Caco-2 (cell line): Measurements from ENCODE around the gene TMEM258. TPM values are rescaled to one million over a fixed set of nuclear protein-coding genes. Genes with fewer than 3 reads are reported as not detected.

ENCODE experiments used
- BruUV-seq: library from RNA; stranded (reverse); fragments of 400-500 nt; replicated peaks from 2 replicates; lab custom pipeline; 2021; lab: Mats Ljungman, UMichigan
- CTCF ChIA-PET: fragments of 300-600 bp; sonication (Branson Sonifier 250); formaldehyde crosslinking; loops from one replicate; lab custom pipeline; 2022; ENCODE audit warnings: antibody characterized with exemption; lab: Charles Lee
- POLR2A ChIA-PET: fragments of 300-600 bp; sonication (Branson Sonifier 250); formaldehyde crosslinking; loops from one replicate; lab custom pipeline; 2022; ENCODE audit warnings: antibody characterized with exemption; lab: Charles Lee
- DNase-seq, 2 experiments: peaks; one replicate each; pipeline versions ENCODE4 v3.0.0 to v3.0.0-alpha.2; 2020 to 2022
- H3K27me3 ChIP-seq: replicated peaks from 2 replicates; pipeline ENCODE4 v1.6.0; 2011; ENCODE audit warnings: low read length; ENCODE audit not compliant: control insufficient read depth, insufficient read depth
- H3K36me3 ChIP-seq: 2 replicates; pipeline ENCODE4 v1.5.1; 2011; ENCODE audit warnings: low read length; ENCODE audit not compliant: control insufficient read depth, insufficient read depth
- H3K4me1 ChIP-seq: fragments of 250-450 bp; sonication (Bioruptor Pico); 2 replicates; pipeline ENCODE4 v1.5.1; 2020; ENCODE audit warnings: mild to moderate bottlenecking
- H3K4me3 ChIP-seq: 2 replicates; pipeline ENCODE4 v1.5.1; 2011; ENCODE audit warnings: low read depth, mild to moderate bottlenecking, control low read depth, low read length
- H3K9me3 ChIP-seq: fragments of 250-450 bp; sonication (Bioruptor Pico); 2 replicates; pipeline ENCODE4 v1.5.1; 2020; ENCODE audit warnings: mild to moderate bottlenecking, moderate library complexity
- H3K27ac Mint-ChIP-seq: one replicate; pipeline ENCODE4 v1.8.0; 2022; ENCODE audit warnings: mixed read lengths; ENCODE audit not compliant: unreplicated experiment
- H3K27me3 Mint-ChIP-seq: one replicate; pipeline ENCODE4 v1.8.0; 2022; ENCODE audit warnings: mixed read lengths; ENCODE audit not compliant: insufficient read depth, unreplicated experiment
- H3K36me3 Mint-ChIP-seq: one replicate; pipeline ENCODE4 v1.8.0; 2022; ENCODE audit warnings: mild to moderate bottlenecking, mixed read lengths; ENCODE audit not compliant: insufficient read depth, unreplicated experiment
- H3K4me1 Mint-ChIP-seq: one replicate; pipeline ENCODE4 v1.8.0; 2022; ENCODE audit warnings: low read depth, mixed read lengths; ENCODE audit not compliant: unreplicated experiment
- H3K4me3 Mint-ChIP-seq: one replicate; pipeline ENCODE4 v1.8.0; 2022; ENCODE audit warnings: mild to moderate bottlenecking, moderate library complexity, mixed read lengths; ENCODE audit not compliant: unreplicated experiment
- H3K9me3 Mint-ChIP-seq: one replicate; pipeline ENCODE4 v1.8.0; 2022; ENCODE audit warnings: mixed read lengths; ENCODE audit not compliant: unreplicated experiment
- intact Hi-C: fragments of 100-400 bp; cut with micrococcal nuclease; formaldehyde crosslinking; loops from one replicate; pipeline ENCODE4 v1.10.0; 2022; ENCODE audit not compliant: unreplicated experiment
- total RNA-seq: library from RNA; stranded (reverse); gene quantifications from 2 replicates; pipeline ENCODE4 v1.2.3, GENCODE V29; 2022
- TF ChIP-seq, protein P1 (sequence below), 2 experiments: fragments of 200-600 bp in 1 of 2; IDR thresholded peaks; 1 replicate in 1 of 2; 2 replicates in 1 of 2; pipeline versions ENCODE4 v1.5.1 to v1.8.0; 2011 to 2022; ENCODE audit warnings: antibody characterized with exemption in 1 of 2, control low read depth in 1 of 2, inconsistent platforms in 1 of 2, low read depth in 1 of 2, low read length in 1 of 2, mild to moderate bottlenecking in 1 of 2, moderate library complexity in 1 of 2; ENCODE audit not compliant: insufficient read depth in 1 of 2, severe bottlenecking in 1 of 2, unreplicated experiment in 1 of 2

Gene TMEM258
- total RNA-seq, 1 experiment from 2014 or later = 197 TPM

DNA sequence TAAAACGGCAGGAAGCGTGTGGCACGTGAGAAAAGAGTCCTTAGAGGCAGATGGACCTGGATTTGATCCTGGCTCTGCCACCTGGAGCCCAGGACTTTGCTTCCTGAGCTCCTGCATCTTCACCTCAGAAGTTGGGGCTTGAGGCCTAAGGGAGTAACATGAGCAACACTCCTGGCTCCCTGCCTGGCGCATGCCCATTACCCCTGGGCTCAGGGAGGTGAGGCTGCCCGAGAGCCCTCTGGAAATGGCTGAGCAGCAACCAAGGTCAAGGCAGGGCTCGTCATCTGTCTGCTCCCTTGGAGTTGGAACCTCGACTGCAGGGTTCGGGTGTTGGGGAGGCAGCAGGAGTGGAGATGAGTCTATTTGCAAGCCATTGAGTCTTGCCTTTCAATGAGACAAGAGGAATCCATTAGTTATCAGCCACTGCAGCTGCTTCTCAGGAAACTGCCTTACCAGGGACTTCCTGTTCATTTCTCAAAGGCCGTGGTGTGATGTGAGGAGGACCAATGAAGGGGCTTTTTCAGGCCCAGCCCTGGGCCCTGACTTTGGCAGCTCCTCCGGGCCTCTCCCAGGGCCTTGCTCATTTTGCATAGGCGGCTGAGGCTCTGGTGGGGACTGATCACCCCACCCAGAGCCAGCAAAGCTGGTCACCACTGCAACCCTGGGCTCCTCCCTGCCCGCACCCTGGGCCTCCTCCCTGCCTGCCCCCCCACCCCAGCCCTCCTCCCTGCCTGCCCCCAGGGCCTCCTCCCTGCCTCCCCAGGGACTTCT lies 42.1 kb upstream of the TMEM258 start:
- CTCF ChIA-PET = interaction anchor here (1.2 kb wide), 1 partner anchor 20 kb away, joined by 4 read pairs; no protein-coding TSS in a partner anchor
- peaks cover 5% of the 10 kb centered on the region for H3K36me3 Mint-ChIP-seq

GRCh38 chr11:61833926-61834277 lies 41.5 kb upstream of the TMEM258 start:
- Histone ChIP-seq H3K9me3 (no peaks in the 10 kb centered on the region), H3K36me3 (no peaks in the 10 kb centered on the region), H3K4me1 (0 out of 2 replicates have a peak, but pooled peaks cover 14% of the 10 kb centered on the region), H3K4me3 (no peak overlapping the region), H3K27me3 (no peaks in the 10 kb centered on the region)
- H3K36me3 Mint-ChIP-seq = peaks cover under 1% of the 10 kb centered on the region
- intact Hi-C loops = no loop called here
- no peak overlapping the region for H3K27ac Mint-ChIP-seq
- no TSS peak for BruUV-seq
- H3K9me3 Mint-ChIP-seq = no peaks in the 10 kb centered on the region
- no peak for DNase-seq
- TF ChIP-seq, protein P1, sequence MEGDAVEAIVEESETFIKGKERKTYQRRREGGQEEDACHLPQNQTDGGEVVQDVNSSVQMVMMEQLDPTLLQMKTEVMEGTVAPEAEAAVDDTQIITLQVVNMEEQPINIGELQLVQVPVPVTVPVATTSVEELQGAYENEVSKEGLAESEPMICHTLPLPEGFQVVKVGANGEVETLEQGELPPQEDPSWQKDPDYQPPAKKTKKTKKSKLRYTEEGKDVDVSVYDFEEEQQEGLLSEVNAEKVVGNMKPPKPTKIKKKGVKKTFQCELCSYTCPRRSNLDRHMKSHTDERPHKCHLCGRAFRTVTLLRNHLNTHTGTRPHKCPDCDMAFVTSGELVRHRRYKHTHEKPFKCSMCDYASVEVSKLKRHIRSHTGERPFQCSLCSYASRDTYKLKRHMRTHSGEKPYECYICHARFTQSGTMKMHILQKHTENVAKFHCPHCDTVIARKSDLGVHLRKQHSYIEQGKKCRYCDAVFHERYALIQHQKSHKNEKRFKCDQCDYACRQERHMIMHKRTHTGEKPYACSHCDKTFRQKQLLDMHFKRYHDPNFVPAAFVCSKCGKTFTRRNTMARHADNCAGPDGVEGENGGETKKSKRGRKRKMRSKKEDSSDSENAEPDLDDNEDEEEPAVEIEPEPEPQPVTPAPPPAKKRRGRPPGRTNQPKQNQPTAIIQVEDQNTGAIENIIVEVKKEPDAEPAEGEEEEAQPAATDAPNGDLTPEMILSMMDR (IDR thresholded peaks at IDR 0.05; ENCODE audit: insufficient read depth in 1 of 2, low read depth in 1 of 2, low read length in 1 of 2, severe bottlenecking in 1 of 2, unreplicated experiment in 1 of 2) = no peak
- ChIA-PET POLR2A (no interaction called here), CTCF (interaction anchor here (1.2 kb wide), 1 partner anchor 19 kb away, joined by 4 read pairs; no protein-coding TSS in a partner anchor)
- H3K4me3 Mint-ChIP-seq = no peak overlapping the region
- peaks cover 8% of the 10 kb centered on the region for H3K4me1 Mint-ChIP-seq
- no peaks in the 10 kb centered on the region for H3K27me3 Mint-ChIP-seq

More for the DNA sequence above, 42.1 kb upstream of the TMEM258 start:
- H3K4me3 Mint-ChIP-seq = no peak overlapping the region
- no peaks in the 10 kb centered on the region for H3K27me3 Mint-ChIP-seq
- Histone ChIP-seq H3K4me1 (0 out of 2 replicates have a peak, but pooled peaks cover 9% of the 10 kb centered on the region), H3K27me3 (no peaks in the 10 kb centered on the region), H3K4me3 (no peak overlapping the region), H3K9me3 (no peaks in the 10 kb centered on the region), H3K36me3 (no peaks in the 10 kb centered on the region)
- DNase-seq = no peak
- POLR2A ChIA-PET = no interaction called here
- no TSS peak for BruUV-seq
- peaks cover 8% of the 10 kb centered on the region for H3K4me1 Mint-ChIP-seq
- TF ChIP-seq, protein P1 (IDR thresholded peaks at IDR 0.05; ENCODE audit: insufficient read depth in 1 of 2, low read depth in 1 of 2, low read length in 1 of 2, severe bottlenecking in 1 of 2, unreplicated experiment in 1 of 2) = no peak
- intact Hi-C loops = no loop called here
- no peak overlapping the region for H3K27ac Mint-ChIP-seq
- H3K9me3 Mint-ChIP-seq = no peaks in the 10 kb centered on the region

GRCh38 chr11:61833471-61833870 lies 41.1 kb upstream of the TMEM258 start:
- BruUV-seq = no TSS peak
- POLR2A ChIA-PET = no interaction called here
- H3K27me3 ChIP-seq = no peaks in the 10 kb centered on the region
- DNase-seq = no peak
- CTCF ChIA-PET = interaction anchor here (1.2 kb wide), 1 partner anchor 19 kb away, joined by 4 read pairs; no protein-coding TSS in a partner anchor
- no peaks in the 10 kb centered on the region for H3K27me3 Mint-ChIP-seq
- H3K4me1 ChIP-seq = 0 out of 2 replicates have a peak, but pooled peaks cover 15% of the 10 kb centered on the region
- no peaks in the 10 kb centered on the region for H3K9me3 ChIP-seq
- TF ChIP-seq, protein P1 (IDR thresholded peaks at IDR 0.05; ENCODE audit: insufficient read depth in 1 of 2, low read depth in 1 of 2, low read length in 1 of 2, severe bottlenecking in 1 of 2, unreplicated experiment in 1 of 2) = no peak
- no peak overlapping the region for H3K4me3 ChIP-seq
- no peak overlapping the region for H3K4me3 Mint-ChIP-seq
- H3K27ac Mint-ChIP-seq = no peak overlapping the region
- H3K9me3 Mint-ChIP-seq = no peaks in the 10 kb centered on the region
- H3K36me3 Mint-ChIP-seq = no peaks in the 10 kb centered on the region
- intact Hi-C loops = no loop called here
- no peaks in the 10 kb centered on the region for H3K36me3 ChIP-seq
- peaks cover 8% of the 10 kb centered on the region for H3K4me1 Mint-ChIP-seq
